Raji (cell line): ENCODE results near the gene CYP4B1.

Experiments
- POLR2A ChIP-seq: IDR thresholded peaks from 2 replicates; pipeline ENCODE4 v1.6.1; 2011; ENCODE audit warnings: low read depth, low read length, control low read depth; ENCODE audit not compliant: insufficient read depth

Gene CYP4B1

GRCh38 chr1:46798810-46799209 is at the start of gene CYP4B1:
CYP4B1 (plus strand) TSS chr1:46799046; CDS start chr1:46799082, 36 bp downstream.
- TF ChIP-seq POLR2A, result no peak

DNA sequence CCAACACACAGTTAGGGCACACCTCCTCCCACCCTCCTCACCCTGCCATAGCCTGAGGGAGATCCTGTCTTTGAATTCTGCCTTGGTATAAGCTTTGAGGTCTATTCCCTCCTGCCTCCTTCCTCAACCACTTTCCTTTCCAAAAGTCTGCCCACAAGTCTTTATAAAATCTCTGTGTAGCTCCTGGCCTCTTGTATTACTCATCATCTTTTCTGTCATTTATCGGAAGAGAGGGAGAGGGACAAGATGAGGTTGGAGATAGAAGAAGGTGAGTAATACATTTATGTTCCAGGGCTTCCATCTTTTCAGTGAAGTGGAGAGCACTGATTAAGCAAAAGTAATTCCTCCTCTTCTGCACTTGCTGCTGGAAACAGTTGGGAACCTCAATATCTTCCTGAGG is 49.4 kb upstream of the CYP4B1 start:
- no peak for TF ChIP-seq POLR2A

DNA sequence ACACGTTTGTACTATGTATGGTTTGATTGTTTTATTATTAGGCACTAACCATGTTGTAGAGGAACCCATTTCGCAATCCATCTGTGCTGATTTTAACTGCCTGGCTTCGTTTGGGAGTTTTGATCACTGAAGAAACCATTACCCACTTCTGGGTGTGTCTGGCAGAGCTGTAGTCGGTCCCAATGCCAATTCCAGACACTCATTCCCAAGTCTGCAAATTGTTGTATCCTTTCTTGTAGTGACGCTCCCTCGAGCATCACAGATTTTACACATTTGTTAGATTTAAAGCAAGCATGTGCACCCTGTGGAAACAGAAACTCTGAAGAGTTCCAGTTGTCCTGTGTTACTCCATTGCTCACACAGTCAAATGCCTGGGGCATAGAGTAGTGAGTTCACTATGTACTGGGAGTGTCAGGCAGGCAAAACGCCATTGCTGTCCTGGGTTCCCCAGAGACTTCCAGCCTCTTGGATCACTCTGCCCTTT is 48.9 kb upstream of the CYP4B1 start:
- no peak for TF ChIP-seq POLR2A

DNA sequence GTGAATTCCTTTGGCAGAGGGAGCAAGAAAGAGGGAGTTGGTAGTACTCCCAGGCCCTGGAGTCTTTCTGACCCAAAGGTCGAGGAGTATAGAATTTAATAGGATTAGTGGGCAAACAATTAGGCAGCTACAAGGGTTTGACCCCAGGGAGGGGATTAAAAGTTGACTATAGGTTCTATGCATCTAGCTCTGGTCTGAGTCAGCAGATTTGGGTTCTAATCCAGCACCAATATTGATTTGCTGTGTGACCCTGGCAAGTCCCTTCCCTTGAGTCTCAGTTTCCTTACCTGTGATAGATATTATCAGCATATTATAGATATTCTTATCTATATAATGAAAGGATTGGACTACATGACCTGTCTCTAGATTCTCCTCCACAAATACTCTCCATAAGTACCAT is 44.9 kb upstream of the CYP4B1 start:
- TF ChIP-seq POLR2A, result no peak

GRCh38 chr1:46755121-46755520 is 43.7 kb upstream of the CYP4B1 start:
- TF ChIP-seq POLR2A, result no peak

GRCh38 chr1:46757247-46757955 is 41.4 kb upstream of the CYP4B1 start:
- no peak for TF ChIP-seq POLR2A

DNA sequence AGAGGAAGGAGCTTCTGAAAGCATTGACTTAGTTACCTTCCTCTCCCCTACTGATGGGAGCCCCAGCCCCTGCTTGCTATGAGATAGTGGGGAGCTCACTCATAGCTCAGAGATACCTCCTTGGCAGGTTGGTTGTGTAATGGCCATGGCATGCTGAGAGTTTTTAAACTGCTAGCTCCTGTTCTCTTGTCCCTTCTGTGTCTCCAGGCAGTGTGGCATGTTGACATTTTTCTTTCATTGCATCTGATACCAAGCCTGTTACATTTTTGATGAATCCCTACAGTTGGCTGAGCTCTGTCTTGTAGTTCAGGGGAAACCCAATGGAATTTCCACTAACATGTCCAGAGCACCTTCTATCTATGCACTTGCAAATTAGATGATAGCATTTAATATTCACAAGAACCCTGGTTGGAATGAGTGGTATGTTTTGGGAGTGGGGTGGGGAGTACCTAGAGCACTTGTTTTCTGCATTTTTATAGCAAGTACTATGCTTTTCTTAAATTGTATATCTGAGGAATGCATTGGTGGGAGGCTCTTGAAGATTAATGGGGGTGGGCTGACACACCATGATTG is 40.8 kb upstream of the CYP4B1 start:
- TF ChIP-seq POLR2A, result no peak

DNA sequence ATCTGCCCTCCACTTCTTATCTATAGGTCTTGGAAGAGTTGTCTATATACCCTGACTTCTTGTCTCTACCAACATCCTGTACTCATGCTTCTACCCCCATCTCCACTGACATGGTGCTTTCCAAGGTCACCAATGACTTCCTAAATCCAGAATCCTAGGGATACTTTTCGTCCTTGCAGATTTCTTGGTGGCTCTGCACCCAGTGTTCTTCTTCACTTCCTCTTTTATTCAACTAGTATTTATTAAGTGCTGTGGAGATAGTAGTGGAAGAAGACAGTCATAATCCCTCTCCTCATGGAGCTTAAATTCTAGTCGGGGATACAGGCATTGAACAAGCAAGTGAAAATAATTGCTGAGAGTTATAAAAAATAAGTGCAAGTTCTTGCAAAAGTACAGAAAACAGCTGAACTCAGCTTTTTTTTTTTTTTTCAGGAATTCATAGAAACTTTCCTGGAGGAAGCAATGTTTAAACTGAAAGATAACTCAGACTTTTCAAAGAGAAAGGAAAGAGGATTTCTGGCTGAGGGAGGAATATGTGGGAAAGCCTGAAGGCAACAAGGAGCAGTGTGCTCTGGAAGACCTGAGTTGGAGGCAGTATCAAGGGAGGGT is 38.2 kb upstream of the CYP4B1 start:
- TF ChIP-seq POLR2A, result no peak

GRCh38 chr1:46761740-46762139 is 37.1 kb upstream of the CYP4B1 start:
- no peak for TF ChIP-seq POLR2A

- TF ChIP-seq POLR2A, result no peak
Measured at GRCh38 chr1:46764402-46764801, 34.4 kb upstream of the CYP4B1 start.

DNA sequence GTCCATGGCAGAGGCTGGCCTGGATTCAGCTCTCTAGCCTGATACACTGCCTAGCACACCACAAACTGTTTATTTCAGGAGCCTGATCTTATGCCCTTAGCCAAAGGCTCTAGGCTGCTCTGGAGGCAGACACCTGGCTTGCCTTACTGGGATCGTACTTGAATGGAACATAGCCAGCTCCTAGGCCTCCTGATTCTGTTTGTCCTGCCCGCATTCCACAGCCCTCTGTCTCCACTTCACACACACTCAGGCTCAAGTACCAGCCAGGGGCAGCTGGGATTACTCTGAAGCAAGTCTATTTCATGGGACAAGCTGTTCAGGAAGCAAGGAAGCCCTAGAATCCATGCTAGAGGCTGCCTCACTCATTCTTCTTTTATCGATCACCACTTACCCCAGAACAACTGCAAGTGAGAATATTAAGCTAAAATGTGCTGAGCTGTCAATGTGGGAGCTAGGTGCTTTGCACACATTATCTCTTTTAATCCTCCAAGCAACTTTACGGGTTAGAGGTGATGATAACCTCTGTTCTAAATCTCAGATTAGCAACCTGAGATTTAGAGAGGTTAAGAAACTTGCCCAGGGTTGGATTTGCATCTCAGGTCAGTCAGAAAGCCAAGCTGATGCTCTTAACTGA is 31.1 kb upstream of the CYP4B1 start:
- no peak for TF ChIP-seq POLR2A

GRCh38 chr1:46768445-46768844 is 30.4 kb upstream of the CYP4B1 start:
- no peak for TF ChIP-seq POLR2A

- no peak for TF ChIP-seq POLR2A
Measured at GRCh38 chr1:46769028-46769740, 29.7 kb upstream of the CYP4B1 start.

DNA sequence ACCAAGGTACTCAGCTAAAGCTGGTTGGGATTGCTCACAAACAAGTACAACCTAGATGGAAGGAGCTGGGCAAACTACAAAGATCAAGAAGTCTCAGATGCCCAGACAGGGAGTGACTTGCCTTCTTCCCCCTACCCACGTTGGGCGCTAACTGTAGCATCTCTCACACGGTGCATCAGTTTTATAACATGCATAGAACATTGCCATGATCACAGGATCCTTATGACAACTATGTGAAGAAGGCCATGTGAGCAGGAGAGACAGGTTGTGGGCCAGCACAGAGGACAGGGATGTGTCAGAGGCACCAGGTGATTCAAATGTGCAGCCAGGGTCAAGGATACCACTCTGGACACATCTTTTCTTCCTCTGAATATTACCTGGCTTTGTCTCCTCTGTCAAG is 28.3 kb upstream of the CYP4B1 start:
- TF ChIP-seq POLR2A, result no peak

- no peak for TF ChIP-seq POLR2A
Measured at GRCh38 chr1:46772571-46772970, 26.3 kb upstream of the CYP4B1 start.
